CD14-positive monocyte (primary cell): ENCODE measurements around the gene NIF3L1. TPM values are rescaled to one million over a fixed set of nuclear protein-coding genes. Genes with fewer than 3 reads are reported as not detected.
A peak's percentile ranks its signal among the peaks of the same experiment; 100 is the strongest.

ENCODE experiments used
- DNase-seq, 3 donors: peaks; one replicate each; pipeline ENCODE4 v3.0.0-alpha.2; 2011 to 2022
- H2AFZ ChIP-seq: 2 replicates; pipeline ENCODE4 v1.6.0; 2012; ENCODE audit warnings: mild to moderate bottlenecking, low read depth, low read length, inconsistent platforms; ENCODE audit not compliant: insufficient read depth, poor library complexity, severe bottlenecking
- H3K27ac ChIP-seq, 2 donors: 1 replicate in 1 of 2; 2 replicates in 1 of 2; pipeline ENCODE4 v1.5.1; 2012 to 2013; ENCODE audit warnings: low read length in 2 of 2, control low read depth in 1 of 2, inconsistent platforms in 1 of 2, low read depth in 1 of 2, mild to moderate bottlenecking in 1 of 2
- H3K27me3 ChIP-seq, 2 donors: one replicate each; pipeline versions ENCODE4 v1.6.0 to v1.6.1; 2011 to 2013; ENCODE audit warnings: low read length in 2 of 2; ENCODE audit not compliant: control insufficient read depth in 2 of 2, insufficient read depth in 2 of 2
- H3K36me3 ChIP-seq, 2 donors: replicated peaks in 1 of 2; 1 replicate in 1 of 2; 2 replicates in 1 of 2; pipeline versions ENCODE4 v1.5.1 to v1.6.1; 2012 to 2013; ENCODE audit warnings: low read length in 2 of 2, control low read depth in 1 of 2, inconsistent platforms in 1 of 2, mild to moderate bottlenecking in 1 of 2; ENCODE audit not compliant: insufficient read depth in 2 of 2, control insufficient read depth in 1 of 2
- H3K4me1 ChIP-seq, 2 donors: 1 replicate in 1 of 2; 2 replicates in 1 of 2; pipeline versions ENCODE4 v1.5.1 to v1.6.1; 2012 to 2013; ENCODE audit warnings: low read length in 2 of 2, control low read depth in 1 of 2, inconsistent platforms in 1 of 2, mild to moderate bottlenecking in 1 of 2, moderate library complexity in 1 of 2; ENCODE audit not compliant: insufficient read depth in 2 of 2, control insufficient read depth in 1 of 2
- H3K4me2 ChIP-seq: replicated peaks from 2 replicates; pipeline ENCODE3; 2012; ENCODE audit warnings: low read length, moderate library complexity, mild to moderate bottlenecking; ENCODE audit not compliant: poor library complexity, severe bottlenecking; ENCODE audit errors: extremely low read depth
- H3K4me3 ChIP-seq, 3 experiments: fragments of 200-600 bp in 1 of 3; sonication (generic) in 1 of 3; replicated peaks in 1 of 3; 1 replicate in 2 of 3; 2 replicates in 1 of 3; pipeline ENCODE4 v1.5.1; 2011 to 2013; ENCODE audit warnings: low read length in 3 of 3, mild to moderate bottlenecking in 3 of 3, control low read depth in 2 of 3, low read depth in 2 of 3, inconsistent platforms in 1 of 3, moderate library complexity in 1 of 3
- H3K79me2 ChIP-seq: 2 replicates; pipeline ENCODE4 v1.6.0; 2012; ENCODE audit warnings: mild to moderate bottlenecking, control low read depth, inconsistent platforms, low read length, moderate library complexity; ENCODE audit not compliant: insufficient read depth
- H3K9ac ChIP-seq: 2 replicates; pipeline ENCODE4 v1.6.0; 2017; ENCODE audit warnings: low read length, mild to moderate bottlenecking; ENCODE audit not compliant: insufficient read depth, poor library complexity, severe bottlenecking
- H3K9me3 ChIP-seq, 2 donors: replicated peaks in 1 of 2; 1 replicate in 1 of 2; 2 replicates in 1 of 2; pipeline versions ENCODE4 v1.5.1 to v1.6.1; 2012 to 2013; ENCODE audit warnings: low read length in 2 of 2, control low read depth in 1 of 2; ENCODE audit not compliant: control insufficient read depth in 1 of 2, insufficient read depth in 1 of 2
- H4K20me1 ChIP-seq: 2 replicates; pipeline ENCODE4 v1.6.0; 2012; ENCODE audit warnings: mild to moderate bottlenecking, low read length, control low read depth, moderate library complexity; ENCODE audit not compliant: insufficient read depth
- H3K27ac Mint-ChIP-seq, 7 donors: one replicate each; pipeline ENCODE4 v1.8.0; 2020; ENCODE audit warnings: mild to moderate bottlenecking in 7 of 7, mixed read lengths in 7 of 7, moderate library complexity in 6 of 7, inconsistent platforms in 2 of 7
- H3K27me3 Mint-ChIP-seq, 3 donors: one replicate each; pipeline ENCODE4 v1.8.0; 2021 to 2022; ENCODE audit warnings: low read depth in 3 of 3, mild to moderate bottlenecking in 3 of 3, mixed read lengths in 3 of 3, moderate library complexity in 3 of 3, inconsistent platforms in 1 of 3
- H3K36me3 Mint-ChIP-seq, 2 donors: one replicate each; pipeline ENCODE4 v1.8.0; 2020; ENCODE audit warnings: mixed read lengths in 2 of 2, inconsistent platforms in 1 of 2, mild to moderate bottlenecking in 1 of 2
- H3K4me1 Mint-ChIP-seq: one replicate; pipeline ENCODE4 v1.8.0; 2020; ENCODE audit warnings: mild to moderate bottlenecking, mixed read lengths
- H3K4me3 Mint-ChIP-seq, 2 donors: one replicate each; pipeline ENCODE4 v1.8.0; 2020; ENCODE audit warnings: mild to moderate bottlenecking in 2 of 2, mixed read lengths in 2 of 2, moderate library complexity in 1 of 2
- H3K9me3 Mint-ChIP-seq, 7 donors: one replicate each; pipeline ENCODE4 v1.8.0; 2020 to 2022; ENCODE audit warnings: mixed read lengths in 7 of 7, mild to moderate bottlenecking in 6 of 7, moderate library complexity in 6 of 7, inconsistent platforms in 2 of 7
- WGBS: methylation state at CpG from one replicate; pipeline ENCODE4 v1.1.5; 2013; ENCODE audit warnings: missing lambda C conversion rate; ENCODE audit not compliant: insufficient coverage; 5-methylcytosine and 5-hydroxymethylcytosine counted together
- intact Hi-C, 2 donors: fragments of 100-400 bp; cut with micrococcal nuclease; formaldehyde crosslinking; loops; one replicate each; pipeline versions ENCODE4 v1.15.0 to v1.15.1; 2023
- polyA plus RNA-seq, 3 donors: library from polyadenylated mRNA; depleted of rRNA in 1 of 3; unstranded in 2 of 3; stranded (reverse) in 1 of 3; fragments of 300-500 nt in 2 of 3; fragments of >200 nt in 1 of 3; fragmentation: Illumina TruSeq in 2 of 3; gene quantifications; 1 replicate in 2 of 3; 2 replicates in 1 of 3; pipeline ENCODE4 v1.2.3, GENCODE V29; 2012 to 2021
- TF ChIP-seq, protein P1 (sequence below): fragments of 200-600 bp; IDR thresholded peaks from one replicate; pipeline ENCODE4 v1.8.0; 2022; ENCODE audit warnings: antibody characterized with exemption, mild to moderate bottlenecking

Gene NIF3L1
- polyA plus RNA-seq, 3 donors = 16.2 to 18.0 (median 16.9) TPM

DNA sequence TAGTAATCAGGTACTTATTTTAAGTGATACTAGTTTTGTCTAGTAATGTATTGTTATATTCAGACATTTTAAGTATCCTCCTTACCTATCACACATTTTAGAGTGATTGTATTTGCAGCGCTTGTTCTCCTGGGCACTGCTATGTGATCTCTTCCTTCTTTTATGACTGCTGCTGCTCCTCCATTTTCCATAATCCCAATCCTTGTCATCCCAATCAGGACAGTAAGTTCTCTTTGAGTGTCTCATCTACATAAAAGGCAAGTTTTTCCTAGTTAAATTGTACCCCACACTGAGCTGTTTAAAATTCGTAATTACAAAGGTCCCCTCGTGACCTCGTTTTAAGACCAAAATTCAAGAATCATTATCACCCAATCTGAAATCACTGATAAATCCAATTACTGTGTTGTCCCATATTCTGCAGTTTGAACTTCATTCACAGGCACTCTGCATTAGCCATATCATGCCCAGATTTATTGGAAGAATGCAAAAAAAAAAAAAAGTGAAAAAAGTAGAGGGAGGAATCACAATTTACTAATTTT, 27.5 kb upstream of the NIF3L1 start:
- intact Hi-C loops = loop anchor here (5.0 to 10.0 kb wide), 3 partner anchors 49 to 227 kb away; partner anchors contain the start of gene BZW1 (in 2 of the 2)
- Mint-ChIP-seq H3K4me3 (peak overlapping the region; percentile 89 to 97), H3K9me3 (peaks cover 0 to 1% (median 0%) of the 10 kb centered on the region in 7 donors), H3K27me3 (no peaks in the 10 kb centered on the region), H3K27ac (peak overlapping the region; percentile 98 to 100 (median 100)), H3K36me3 (peaks cover 49 to 56% of the 10 kb centered on the region in 2 donors), H3K4me1 (peaks cover 35% of the 10 kb centered on the region)
- Histone ChIP-seq H3K27me3 (no peaks in the 10 kb centered on the region), H3K4me1 (peaks cover 33 to 52% of the 10 kb centered on the region in 2 donors), H3K4me3 (peak overlapping the region; percentile 79 to 88 (median 86)), H4K20me1 (peaks cover 74% of the 10 kb centered on the region), H3K9me3 (no peaks in the 10 kb centered on the region), H3K36me3 (peaks cover 44 to 49% of the 10 kb centered on the region in 2 donors), H3K27ac (peak overlapping the region in 1 of 2 donors; percentile 100), H3K9ac (no peak overlapping the region), H3K4me2 (peak overlapping the region; percentile 82), H3K79me2 (peaks cover 95% of the 10 kb centered on the region), H2AFZ (no peak overlapping the region)
- TF ChIP-seq, protein P1, sequence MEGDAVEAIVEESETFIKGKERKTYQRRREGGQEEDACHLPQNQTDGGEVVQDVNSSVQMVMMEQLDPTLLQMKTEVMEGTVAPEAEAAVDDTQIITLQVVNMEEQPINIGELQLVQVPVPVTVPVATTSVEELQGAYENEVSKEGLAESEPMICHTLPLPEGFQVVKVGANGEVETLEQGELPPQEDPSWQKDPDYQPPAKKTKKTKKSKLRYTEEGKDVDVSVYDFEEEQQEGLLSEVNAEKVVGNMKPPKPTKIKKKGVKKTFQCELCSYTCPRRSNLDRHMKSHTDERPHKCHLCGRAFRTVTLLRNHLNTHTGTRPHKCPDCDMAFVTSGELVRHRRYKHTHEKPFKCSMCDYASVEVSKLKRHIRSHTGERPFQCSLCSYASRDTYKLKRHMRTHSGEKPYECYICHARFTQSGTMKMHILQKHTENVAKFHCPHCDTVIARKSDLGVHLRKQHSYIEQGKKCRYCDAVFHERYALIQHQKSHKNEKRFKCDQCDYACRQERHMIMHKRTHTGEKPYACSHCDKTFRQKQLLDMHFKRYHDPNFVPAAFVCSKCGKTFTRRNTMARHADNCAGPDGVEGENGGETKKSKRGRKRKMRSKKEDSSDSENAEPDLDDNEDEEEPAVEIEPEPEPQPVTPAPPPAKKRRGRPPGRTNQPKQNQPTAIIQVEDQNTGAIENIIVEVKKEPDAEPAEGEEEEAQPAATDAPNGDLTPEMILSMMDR = no peak
- WGBS = 6% methylated on average over 3 of the region's 4 CpGs
- DNase-seq = no peak

DNA sequence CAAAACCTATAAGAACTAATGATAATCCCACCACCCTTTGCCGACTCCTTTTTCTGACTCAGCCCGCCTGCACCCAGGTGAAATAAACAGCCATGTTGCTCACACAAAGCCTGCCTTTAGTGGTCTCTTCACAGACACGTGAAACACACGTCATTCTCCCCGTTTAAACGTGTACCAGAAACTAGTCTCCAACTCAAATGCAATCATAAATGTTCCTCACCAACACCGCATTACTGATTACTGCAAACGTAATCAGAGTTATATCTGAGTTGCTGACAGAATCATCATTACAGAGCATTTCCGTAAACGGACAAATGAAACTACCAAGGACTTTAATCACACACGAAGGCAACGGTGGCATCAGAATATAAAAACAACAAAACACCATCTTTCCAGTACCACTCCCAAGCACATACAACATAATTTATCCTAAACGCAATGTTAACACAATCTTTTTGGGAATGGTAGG, 26.6 kb upstream of the NIF3L1 start:
- H3K4me1 Mint-ChIP-seq = peaks cover 42% of the 10 kb centered on the region

More for the DNA sequence above, 26.6 kb upstream of the NIF3L1 start:
- H3K27ac Mint-ChIP-seq = peak overlapping the region; percentile 98 to 100 (median 100)
- Histone ChIP-seq H3K9ac (peak overlapping the region; percentile 100), H3K9me3 (no peaks in the 10 kb centered on the region), H3K4me3 (peak overlapping the region; percentile 79 to 88 (median 86)), H3K27me3 (no peaks in the 10 kb centered on the region), H3K79me2 (peaks cover 86% of the 10 kb centered on the region), H3K4me1 (peaks cover 40 to 59% of the 10 kb centered on the region in 2 donors), H3K4me2 (peak overlapping the region; percentile 81), H2AFZ (no peak overlapping the region), H4K20me1 (peaks cover 65% of the 10 kb centered on the region), H3K36me3 (peaks cover 36 to 40% of the 10 kb centered on the region in 2 donors), H3K27ac (peak overlapping the region; percentile 100)
- no peaks in the 10 kb centered on the region for H3K27me3 Mint-ChIP-seq
- DNase-seq = peak; percentile 66 to 83 (median 70)
- H3K4me3 Mint-ChIP-seq = peak overlapping the region; percentile 89 to 97
- intact Hi-C loops = loop anchor here (5.0 to 10.0 kb wide), 3 partner anchors 50 to 228 kb away; partner anchors contain the start of gene BZW1 (in 2 of the 2)
- peaks cover 0 to 1% (median 0%) of the 10 kb centered on the region in 7 donors for H3K9me3 Mint-ChIP-seq
- peaks cover 40 to 48% of the 10 kb centered on the region in 2 donors for H3K36me3 Mint-ChIP-seq
- TF ChIP-seq, protein P1 = no peak
- 0% methylated on average over 13 of the region's 13 CpGs for WGBS
